KMS-11 (cell line): ENCODE measurements around the gene KCNA3.

Source experiments
- H2AFZ ChIP-seq: fragments of 200-600 bp; sonication (generic); 2 replicates; pipeline ENCODE4 v1.6.1; 2016; ENCODE audit warnings: antibody characterized with exemption, mixed run types, low read depth
- H3K27ac ChIP-seq: fragments of 200-600 bp; sonication (generic); 2 replicates; pipeline ENCODE4 v1.6.1; 2016; ENCODE audit warnings: mild to moderate bottlenecking, mixed run types
- H3K27me3 ChIP-seq: fragments of 200-600 bp; sonication (generic); 2 replicates; pipeline ENCODE4 v1.6.1; 2017; ENCODE audit warnings: mild to moderate bottlenecking, low read depth, mixed run types, moderate library complexity; ENCODE audit not compliant: insufficient read depth
- H3K36me3 ChIP-seq: fragments of 200-600 bp; sonication (generic); 2 replicates; pipeline ENCODE4 v1.6.1; 2017; ENCODE audit warnings: mild to moderate bottlenecking, mixed run types; ENCODE audit not compliant: insufficient read depth
- H3K4me1 ChIP-seq: fragments of 200-600 bp; sonication (generic); 2 replicates; pipeline ENCODE4 v1.6.1; 2016; ENCODE audit warnings: mild to moderate bottlenecking, low read depth, mixed run types; ENCODE audit not compliant: poor library complexity, severe bottlenecking
- H3K4me2 ChIP-seq: fragments of 200-600 bp; sonication (generic); 2 replicates; pipeline ENCODE4 v1.7.0; 2016; ENCODE audit warnings: mild to moderate bottlenecking, mixed run types
- H3K4me3 ChIP-seq: fragments of 200-600 bp; sonication (generic); IDR thresholded peaks from 2 replicates; pipeline ENCODE4 v1.6.1; 2017; ENCODE audit warnings: low read depth, low read length, mixed read lengths; ENCODE audit not compliant: insufficient read depth
- H3K79me2 ChIP-seq: fragments of 200-600 bp; sonication (generic); 2 replicates; pipeline ENCODE4 v1.6.1; 2016; ENCODE audit warnings: low read depth, mixed run types; ENCODE audit not compliant: insufficient read depth
- H3K9ac ChIP-seq: fragments of 200-600 bp; sonication (generic); 2 replicates; pipeline ENCODE4 v1.6.1; 2016; ENCODE audit warnings: mild to moderate bottlenecking, mixed run types
- H4K20me1 ChIP-seq: fragments of 200-600 bp; sonication (generic); 2 replicates; pipeline ENCODE4 v1.6.1; 2016; ENCODE audit warnings: mild to moderate bottlenecking, mixed run types; ENCODE audit not compliant: insufficient read depth
- CTCF ChIP-seq: fragments of 200-600 bp; sonication (generic); conservative IDR thresholded peaks from 2 replicates; pipeline ENCODE4 v1.6.1; 2017; ENCODE audit warnings: low read depth, mild to moderate bottlenecking, antibody characterized with exemption, low read length, moderate library complexity, mixed read lengths

KCNA3 gene

GRCh38 chr1:110697606-110698005, 22.9 kb upstream of the KCNA3 start:
- no peak overlapping the region for H3K4me2 ChIP-seq
- H3K27me3 ChIP-seq: no peaks in the 10 kb centered on the region
- H3K9ac ChIP-seq: no peak overlapping the region
- H3K4me3 ChIP-seq: no peak overlapping the region
- H4K20me1 ChIP-seq: no peaks in the 10 kb centered on the region
- no peak overlapping the region for H2AFZ ChIP-seq
- H3K79me2 ChIP-seq: no peaks in the 10 kb centered on the region
- no peaks in the 10 kb centered on the region for H3K36me3 ChIP-seq
- H3K27ac ChIP-seq: no peak overlapping the region
- no peak for TF ChIP-seq CTCF
- no peaks in the 10 kb centered on the region for H3K4me1 ChIP-seq

- TF ChIP-seq CTCF: no peak
- no peaks in the 10 kb centered on the region for H4K20me1 ChIP-seq
- H3K9ac ChIP-seq: no peak overlapping the region
- H3K4me2 ChIP-seq: no peak overlapping the region
- H3K27ac ChIP-seq: no peak overlapping the region
- H2AFZ ChIP-seq: no peak overlapping the region
- no peaks in the 10 kb centered on the region for H3K27me3 ChIP-seq
- H3K4me1 ChIP-seq: no peaks in the 10 kb centered on the region
- H3K36me3 ChIP-seq: no peaks in the 10 kb centered on the region
- no peak overlapping the region for H3K4me3 ChIP-seq
- no peaks in the 10 kb centered on the region for H3K79me2 ChIP-seq
Observed at GRCh38 chr1:110696818-110697217, 22.1 kb upstream of the KCNA3 start.

- H3K4me1 ChIP-seq: no peaks in the 10 kb centered on the region
Observed at GRCh38 chr1:110690709-110691365, 16.1 kb upstream of the KCNA3 start.

GRCh38 chr1:110689868-110690267, 15.1 kb upstream of the KCNA3 start:
- Histone ChIP-seq H4K20me1 (no peaks in the 10 kb centered on the region), H3K79me2 (no peaks in the 10 kb centered on the region)

More at GRCh38 chr1:110690709-110691365, 16.1 kb upstream of the KCNA3 start:
- Histone ChIP-seq H2AFZ (no peak overlapping the region), H4K20me1 (no peaks in the 10 kb centered on the region), H3K79me2 (no peaks in the 10 kb centered on the region), H3K4me2 (no peak overlapping the region), H3K27me3 (no peaks in the 10 kb centered on the region), H3K4me3 (no peak overlapping the region), H3K36me3 (no peaks in the 10 kb centered on the region), H3K27ac (no peak overlapping the region), H3K9ac (no peak overlapping the region)
- no peak for TF ChIP-seq CTCF

More at GRCh38 chr1:110689868-110690267, 15.1 kb upstream of the KCNA3 start:
- Histone ChIP-seq H3K36me3 (no peaks in the 10 kb centered on the region), H3K9ac (no peak overlapping the region), H2AFZ (no peak overlapping the region), H3K27ac (no peak overlapping the region), H3K27me3 (no peaks in the 10 kb centered on the region), H3K4me3 (no peak overlapping the region), H3K4me2 (no peak overlapping the region), H3K4me1 (no peaks in the 10 kb centered on the region)
- no peak for TF ChIP-seq CTCF
